ENCODE data around the gene GRM8.
"Not testable (repeated sequence)": the region's sequence is repeated elsewhere in the genome, so short reads cannot be mapped to it uniquely, and the experiment has no call there.

GRM8 gene

GRCh38 chr7:126838194-126838593, 414.5 kb downstream of the GRM8 start (continued):
- TF ChIP-seq ZNF488 (tag by site-specific recombination; IDR thresholded peaks at IDR 0.05) (no peak), ZFP41 (tag by site-specific recombination; IDR thresholded peaks at IDR 0.05; ENCODE audit: borderline replicate concordance) (no peak), ZEB2 (tag by site-specific recombination; IDR thresholded peaks at IDR 0.05) (no peak), ZNF140 (tag by site-specific recombination; IDR thresholded peaks at IDR 0.05) (no peak), ZNF391 (tag by site-specific recombination; IDR thresholded peaks at IDR 0.05; ENCODE audit: borderline replicate concordance, low read depth) (no peak)

- H3K4me1 ChIP-seq (ENCODE audit: control insufficient read depth, insufficient read depth, low read length); H3K36me3 ChIP-seq (ENCODE audit: control insufficient read depth in 2 of 2, insufficient read depth in 1 of 2, low read length in 2 of 2); POLR2A ChIA-PET; H3K9me3 ChIP-seq (ENCODE audit: control insufficient read depth, insufficient read depth, low read depth, low read length); H3K4me3 ChIP-seq (ENCODE audit: low read depth, low read length); H3K27ac ChIP-seq (ENCODE audit: extremely low read depth, low read depth, low read length): not testable (repeated sequence)
- CTCF ChIA-PET: interaction anchor here (0.6 kb wide), 1 partner anchor 440 kb away, joined by 3 read pairs; no protein-coding TSS in a partner anchor
Observed at GRCh38 chr7:126831241-126831640, 421.5 kb downstream of the GRM8 start.

GRCh38 chr7:126820925-126821324, 431.8 kb downstream of the GRM8 start:
- no peak overlapping the region for H3K4me3 ChIP-seq (ENCODE audit: low read depth, low read length)

GRCh38 chr7:126819197-126819484, 433.6 kb downstream of the GRM8 start:
- ChIA-PET CTCF (interaction anchor here (0.6 to 1.8 kb wide), 2 partner anchors 15 to 34 kb away, joined by 3 to 9 read pairs; no protein-coding TSS in a partner anchor), POLR2A (no interaction called here)
- H3K4me3 ChIP-seq (ENCODE audit: low read depth, low read length): no peak overlapping the region
- no peak for TF ChIP-seq ZNF624 (tag by site-specific recombination; IDR thresholded peaks at IDR 0.05)
- no peak for TF ChIP-seq ZSCAN30 (tag by site-specific recombination; IDR thresholded peaks at IDR 0.05)
- no peak for TF ChIP-seq ZNF626 (tag by site-specific recombination; IDR thresholded peaks at IDR 0.05)
- TF ChIP-seq ZNF324 (tag by site-specific recombination; IDR thresholded peaks at IDR 0.05): no peak
- TF ChIP-seq ZNF596 (tag by site-specific recombination; IDR thresholded peaks at IDR 0.05): no peak
- TF ChIP-seq ZNF350 (tag by site-specific recombination; IDR thresholded peaks at IDR 0.05): no peak
- TF ChIP-seq IKZF3 (tag by site-specific recombination; IDR thresholded peaks at IDR 0.05): no peak
- TF ChIP-seq ZNF48 (tag by site-specific recombination; IDR thresholded peaks at IDR 0.05): no peak
- TF ChIP-seq ZNF138 (tag by site-specific recombination; IDR thresholded peaks at IDR 0.05; ENCODE audit: borderline replicate concordance): no peak
- no peaks in the 10 kb centered on the region for H3K4me1 ChIP-seq (ENCODE audit: control insufficient read depth, insufficient read depth, low read length)
- H3K36me3 ChIP-seq (ENCODE audit: control insufficient read depth in 2 of 2, insufficient read depth in 1 of 2, low read length in 2 of 2): no peaks in the 10 kb centered on the region
- no peaks in the 10 kb centered on the region for H3K9me3 ChIP-seq (ENCODE audit: control insufficient read depth, insufficient read depth, low read depth, low read length)
- H3K27ac ChIP-seq (ENCODE audit: extremely low read depth, low read depth, low read length): no peak overlapping the region

More at GRCh38 chr7:126820925-126821324, 431.8 kb downstream of the GRM8 start:
- ChIA-PET CTCF (interaction anchor here (0.8 kb wide), 1 partner anchor 17 kb away, joined by 3 read pairs; no protein-coding TSS in a partner anchor), POLR2A (no interaction called here)
- Histone ChIP-seq H3K36me3 (ENCODE audit: control insufficient read depth in 2 of 2, insufficient read depth in 1 of 2, low read length in 2 of 2) (no peaks in the 10 kb centered on the region), H3K9me3 (ENCODE audit: control insufficient read depth, insufficient read depth, low read depth, low read length) (no peaks in the 10 kb centered on the region), H3K27ac (ENCODE audit: extremely low read depth, low read depth, low read length) (no peak overlapping the region), H3K4me1 (ENCODE audit: control insufficient read depth, insufficient read depth, low read length) (no peaks in the 10 kb centered on the region)
- TF ChIP-seq KLF16 (tag by site-specific recombination; IDR thresholded peaks at IDR 0.05) (no peak), ZNF704 (tag by site-specific recombination; IDR thresholded peaks at IDR 0.05) (no peak), ZXDB (tag by site-specific recombination; IDR thresholded peaks at IDR 0.05) (no peak), ZNF324 (tag by site-specific recombination; IDR thresholded peaks at IDR 0.05) (no peak), ZNF558 (tag by site-specific recombination; IDR thresholded peaks at IDR 0.05) (no peak), ZNF449 (tag by site-specific recombination; IDR thresholded peaks at IDR 0.05) (no peak), ZNF843 (tag by site-specific recombination; IDR thresholded peaks at IDR 0.05) (no peak), ZNF133 (tag by site-specific recombination; IDR thresholded peaks at IDR 0.05) (no peak)
